Fibroblast of pulmonary artery (primary cell): ENCODE results near the gene OR7G1.
A peak's percentile ranks its signal among the peaks of the same experiment; 100 is the strongest.

Experiments used
- DNase-seq: peaks from one replicate; pipeline ENCODE4 v3.0.0-alpha.2; 2010; ENCODE audit warnings: low read depth
- H3K4me3 ChIP-seq: replicated peaks from 2 replicates; pipeline ENCODE4 v1.5.1; 2011; ENCODE audit warnings: low read depth, mild to moderate bottlenecking, control low read depth, low read length, moderate library complexity
- CTCF ChIP-seq: IDR thresholded peaks from 2 replicates; pipeline ENCODE4 v1.5.1; 2011; ENCODE audit warnings: mild to moderate bottlenecking, control low read depth, low read length, inconsistent platforms; ENCODE audit errors: missing control alignments

Gene OR7G1

GRCh38 chr19:9150650-9151049 lies 35.1 kb upstream of the OR7G1 start:
- no peak overlapping the region for H3K4me3 ChIP-seq
- DNase-seq: no peak
- no peak for TF ChIP-seq CTCF

- no peak for TF ChIP-seq CTCF
- H3K4me3 ChIP-seq: no peak overlapping the region
- DNase-seq: no peak
These were observed 34.4 kb upstream of the OR7G1 start for GRCh38 chr19:9149997-9150396.

GRCh38 chr19:9148697-9149096 lies 33.1 kb upstream of the OR7G1 start:
- H3K4me3 ChIP-seq: no peak overlapping the region
- no peak for TF ChIP-seq CTCF
- DNase-seq: no peak

GRCh38 chr19:9146882-9147281 lies 31.3 kb upstream of the OR7G1 start:
- H3K4me3 ChIP-seq: no peak overlapping the region
- TF ChIP-seq CTCF: no peak
- no peak for DNase-seq

GRCh38 chr19:9144920-9145319 lies 29.4 kb upstream of the OR7G1 start:
- no peak for TF ChIP-seq CTCF
- DNase-seq: peak; percentile 26
- no peak overlapping the region for H3K4me3 ChIP-seq

GRCh38 chr19:9140159-9140874 lies 24.8 kb upstream of the OR7G1 start, which contains the start of gene ZNF317:
ZNF317 (plus strand) TSS chr19:9140397; CDS start chr19:9156017, 15,620 bp downstream.
- DNase-seq: peak; percentile 93
- no peak for TF ChIP-seq CTCF
- peak within 1 kb of the TSS; percentile 73 for H3K4me3 ChIP-seq

- no peak for TF ChIP-seq CTCF
- no peak for DNase-seq
These were observed 24.1 kb upstream of the OR7G1 start for GRCh38 chr19:9139609-9140158.

More at GRCh38 chr19:9139609-9140158, 24.1 kb upstream of the OR7G1 start:
- H3K4me3 ChIP-seq: peak overlapping the region; percentile 73
